PC-9 (cell line): ENCODE data around the gene TDRD9. TPM values are rescaled to one million over a fixed set of nuclear protein-coding genes. Genes with fewer than 3 reads are reported as not detected.

ENCODE experiments used
- BruUV-seq: library from RNA; stranded (reverse); fragments of 400-500 nt; replicated peaks from 2 replicates; lab custom pipeline; 2021; lab: Mats Ljungman, UMichigan
- CTCF ChIA-PET: fragments of 300-600 bp; sonication (Branson Sonifier 250); formaldehyde crosslinking; loops from one replicate; lab custom pipeline; 2022; ENCODE audit warnings: antibody characterized with exemption; lab: Charles Lee
- POLR2A ChIA-PET: fragments of 300-600 bp; sonication (Branson Sonifier 250); formaldehyde crosslinking; loops from one replicate; lab custom pipeline; 2022; ENCODE audit warnings: antibody characterized with exemption; ENCODE audit not compliant: unreplicated experiment; lab: Charles Lee
- DNase-seq, 2 experiments: peaks; one replicate each; pipeline versions ENCODE4 v3.0.0 to v3.0.0-alpha.2; 2015 to 2022; ENCODE audit warnings: mixed read lengths in 1 of 2
- H2AFZ ChIP-seq: fragments of 200-600 bp; sonication (generic); 2 replicates; pipeline ENCODE4 v1.8.1; 2017; ENCODE audit warnings: antibody characterized with exemption
- H3F3A ChIP-seq: fragments of 200-600 bp; sonication (generic); 2 replicates; pipeline ENCODE4 v1.8.1; 2017; ENCODE audit warnings: antibody characterized with exemption, mild to moderate bottlenecking, low read depth; ENCODE audit not compliant: insufficient read depth
- H3K27ac ChIP-seq: fragments of 200-600 bp; sonication (generic); 2 replicates; pipeline ENCODE4 v1.6.1; 2016; ENCODE audit warnings: mixed run types
- H3K27me3 ChIP-seq: fragments of 200-600 bp; sonication (generic); 2 replicates; pipeline ENCODE4 v1.6.1; 2016; ENCODE audit warnings: low read depth, mixed run types; ENCODE audit not compliant: insufficient read depth
- H3K36me3 ChIP-seq: fragments of 200-600 bp; sonication (generic); 2 replicates; pipeline ENCODE4 v1.6.1; 2016; ENCODE audit warnings: low read depth, mixed run types
- H3K4me1 ChIP-seq: fragments of 200-600 bp; sonication (generic); replicated peaks from 2 replicates; pipeline ENCODE4 v1.6.1; 2016; ENCODE audit warnings: mixed run types; ENCODE audit not compliant: insufficient read depth
- H3K4me2 ChIP-seq: fragments of 200-600 bp; sonication (generic); 2 replicates; pipeline ENCODE4 v1.6.1; 2017; ENCODE audit warnings: mixed run types
- H3K4me3 ChIP-seq: fragments of 200-600 bp; sonication (generic); 2 replicates; pipeline ENCODE4 v1.6.1; 2016; ENCODE audit warnings: mixed run types
- H3K79me2 ChIP-seq: fragments of 200-600 bp; sonication (generic); 2 replicates; pipeline ENCODE4 v1.6.1; 2017; ENCODE audit warnings: low read depth, mixed run types
- H3K9me2 ChIP-seq: fragments of 200-600 bp; sonication (generic); 2 replicates; pipeline ENCODE4 v1.8.1; 2017; ENCODE audit warnings: mild to moderate bottlenecking; ENCODE audit not compliant: insufficient read depth
- H3K9me3 ChIP-seq: fragments of 200-600 bp; sonication (generic); 2 replicates; pipeline ENCODE4 v1.8.1; 2016; ENCODE audit warnings: low read depth; ENCODE audit not compliant: insufficient read depth
- H4K20me1 ChIP-seq: fragments of 200-600 bp; sonication (generic); 2 replicates; pipeline ENCODE4 v1.8.1; 2017; ENCODE audit not compliant: insufficient read depth
- CTCF ChIP-seq: fragments of 200-600 bp; sonication (generic); conservative IDR thresholded peaks from 2 replicates; pipeline ENCODE4 v1.6.1; 2017; ENCODE audit warnings: mixed run types, antibody characterized with exemption, mild to moderate bottlenecking, moderate library complexity
- EZH2 ChIP-seq: fragments of 200-600 bp; sonication (generic); IDR thresholded peaks from 2 replicates; pipeline ENCODE4 v1.8.0; 2017; ENCODE audit warnings: antibody characterized with exemption, low read depth
- intact Hi-C: fragments of 100-400 bp; cut with micrococcal nuclease; formaldehyde crosslinking; loops from one replicate; pipeline ENCODE4 v1.10.0; 2022; ENCODE audit not compliant: unreplicated experiment
- total RNA-seq: library from RNA; stranded (reverse); gene quantifications from 2 replicates; pipeline ENCODE4 v1.2.3, GENCODE V29; 2021

Gene TDRD9
- total RNA-seq, 1 experiment from 2014 or later = 0.15 TPM

DNA sequence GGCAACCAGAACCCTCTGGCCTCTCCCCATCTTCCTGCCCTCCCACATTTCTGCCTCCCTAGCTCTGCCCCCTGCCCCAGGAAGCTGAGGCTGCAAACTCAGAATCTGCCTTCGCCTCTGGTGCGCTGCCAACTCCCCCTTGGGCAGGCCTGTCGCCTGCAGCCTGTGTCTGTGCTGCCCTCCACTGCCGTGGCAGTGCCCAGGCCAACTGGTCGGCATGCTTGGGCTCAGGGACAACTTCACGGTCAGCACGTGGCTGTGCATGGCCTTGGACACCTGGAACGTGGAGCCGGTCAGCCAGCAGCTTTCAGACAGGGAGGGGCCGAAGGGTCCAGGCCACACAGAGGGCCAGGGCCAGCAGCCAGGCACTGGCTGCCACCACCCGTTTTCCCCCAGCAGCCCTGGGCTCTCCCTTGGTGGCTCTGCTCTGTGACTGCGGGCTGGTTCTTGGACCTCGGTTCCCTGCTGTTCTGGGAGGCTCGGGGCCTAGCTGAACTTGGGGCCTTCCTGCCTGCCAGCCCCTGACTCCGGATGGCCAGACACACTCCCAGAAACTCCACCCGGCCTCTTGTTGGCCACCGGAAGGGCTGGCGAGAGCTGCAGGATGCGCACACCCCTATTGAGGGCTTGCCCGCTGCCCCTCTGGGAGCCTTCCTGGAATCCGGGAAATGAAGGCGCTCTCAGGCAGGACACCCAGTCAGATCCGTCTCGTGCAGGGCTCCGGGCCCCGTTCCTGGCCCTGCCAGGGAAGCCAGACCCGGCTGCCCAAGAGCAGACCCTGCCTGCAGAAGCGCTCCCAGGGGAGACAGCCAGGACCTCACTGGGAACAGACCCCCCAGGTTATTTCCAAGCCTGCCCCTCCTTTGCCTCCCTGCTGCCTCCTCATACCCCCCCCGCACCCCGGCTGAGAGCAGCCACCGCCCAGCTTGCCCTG, 46.7 kb upstream of the TDRD9 start:
- no peaks in the 10 kb centered on the region for H3K9me2 ChIP-seq
- no peaks in the 10 kb centered on the region for H4K20me1 ChIP-seq
- CTCF ChIA-PET = interaction anchor here (0.7 kb wide), 1 partner anchor 58 kb away, joined by 3 read pairs; no protein-coding TSS in a partner anchor
- no peaks in the 10 kb centered on the region for H3F3A ChIP-seq
- POLR2A ChIA-PET = interaction anchor here (0.5 kb wide), 1 partner anchor 21 kb away, joined by 3 read pairs; no protein-coding TSS in a partner anchor
- no peak overlapping the region for H3K27ac ChIP-seq
- no peaks in the 10 kb centered on the region for H3K79me2 ChIP-seq
- TF ChIP-seq EZH2 (no peak), CTCF (no peak)
- H3K9me3 ChIP-seq = no peaks in the 10 kb centered on the region
- H3K4me1 ChIP-seq = no peaks in the 10 kb centered on the region; the same call in 1 of the 2 replicates
- H3K4me3 ChIP-seq = no peak overlapping the region
- no peak overlapping the region for H3K4me2 ChIP-seq
- H3K36me3 ChIP-seq = no peaks in the 10 kb centered on the region
- DNase-seq = no peak
- intact Hi-C loops = no loop called here
- H3K27me3 ChIP-seq = no peaks in the 10 kb centered on the region
- H2AFZ ChIP-seq = no peak overlapping the region
- BruUV-seq = no TSS peak

- Histone ChIP-seq H3K9me3 (no peaks in the 10 kb centered on the region), H3F3A (peaks cover under 1% of the 10 kb centered on the region; the same call in 1 of the 2 replicates), H4K20me1 (no peaks in the 10 kb centered on the region), H3K27ac (no peak overlapping the region), H3K9me2 (no peaks in the 10 kb centered on the region), H2AFZ (no peak overlapping the region), H3K27me3 (no peaks in the 10 kb centered on the region), H3K4me2 (no peak overlapping the region), H3K79me2 (no peaks in the 10 kb centered on the region), H3K36me3 (no peaks in the 10 kb centered on the region), H3K4me1 (peaks cover 2% of the 10 kb centered on the region), H3K4me3 (no peak overlapping the region)
- ChIA-PET POLR2A (no interaction called here), CTCF (interaction anchor here (0.5 to 0.7 kb wide), 2 partner anchors 20 to 59 kb away, joined by 3 to 7 read pairs; no protein-coding TSS in a partner anchor)
- DNase-seq = no peak
- intact Hi-C loops = no loop called here
- BruUV-seq = no TSS peak
- TF ChIP-seq EZH2 (no peak), CTCF (no peak)
These were observed 45.6 kb upstream of the TDRD9 start for GRCh38 chr14:103882503-103883262.

DNA sequence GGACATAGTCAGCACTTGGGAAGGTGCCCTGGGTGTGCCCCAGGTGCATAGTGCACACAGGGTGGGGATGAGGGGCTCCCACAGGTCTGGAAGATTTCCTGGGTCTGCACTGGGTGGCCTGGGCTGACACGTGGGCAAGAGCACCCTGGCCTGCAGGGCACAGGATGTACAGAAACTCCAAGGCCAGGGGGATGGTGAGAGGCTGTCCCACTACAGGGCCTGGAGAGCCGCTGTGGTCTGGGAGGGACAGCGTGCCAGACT, 45.1 kb upstream of the TDRD9 start:
- BruUV-seq = no TSS peak
- no peak overlapping the region for H3K27ac ChIP-seq
- H3K4me2 ChIP-seq = no peak overlapping the region
- H3K27me3 ChIP-seq = no peaks in the 10 kb centered on the region
- CTCF ChIA-PET = no interaction called here
- TF ChIP-seq CTCF = no peak
- TF ChIP-seq EZH2 = no peak
- intact Hi-C loops = no loop called here
- H3K4me1 ChIP-seq = peaks cover 8% of the 10 kb centered on the region
- no peak overlapping the region for H3K4me3 ChIP-seq
- H3K79me2 ChIP-seq = no peaks in the 10 kb centered on the region
- H2AFZ ChIP-seq = no peak overlapping the region
- no peaks in the 10 kb centered on the region for H3K9me3 ChIP-seq
- POLR2A ChIA-PET = no interaction called here
- no peaks in the 10 kb centered on the region for H4K20me1 ChIP-seq
- no peak for DNase-seq
- H3F3A ChIP-seq = peaks cover 6% of the 10 kb centered on the region; the same call in 1 of the 2 replicates
- no peaks in the 10 kb centered on the region for H3K9me2 ChIP-seq
- H3K36me3 ChIP-seq = no peaks in the 10 kb centered on the region
